ENCODE data around the gene LTB4R.

DNA sequence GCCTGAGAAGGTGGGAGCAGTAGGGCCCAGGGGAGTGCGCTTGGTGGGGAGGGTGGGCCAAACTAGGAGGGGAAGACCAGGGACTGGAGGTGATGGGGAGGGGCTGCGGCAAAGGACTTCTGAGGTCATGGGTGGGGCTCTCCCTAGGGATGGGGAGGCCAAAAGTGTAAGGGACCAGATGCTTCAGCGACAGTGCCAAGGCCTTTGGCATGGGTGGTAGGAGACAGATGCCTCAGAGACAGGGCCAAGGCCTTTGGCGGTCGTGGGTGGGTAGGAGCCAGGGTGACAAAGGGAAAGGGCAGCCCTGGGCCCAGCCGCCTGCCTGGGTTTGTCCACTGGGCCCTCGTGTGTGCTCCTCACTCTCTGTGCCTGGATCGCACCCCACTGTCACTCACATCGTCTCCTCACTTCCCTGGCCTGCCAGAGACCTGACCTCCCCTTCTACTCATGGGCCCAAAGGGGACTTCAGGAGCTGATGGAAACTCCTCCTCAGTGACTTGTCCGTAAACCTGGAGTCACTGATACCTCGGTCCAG, 26.7 kb upstream of the LTB4R start:
- TF ChIP-seq, protein P1, sequence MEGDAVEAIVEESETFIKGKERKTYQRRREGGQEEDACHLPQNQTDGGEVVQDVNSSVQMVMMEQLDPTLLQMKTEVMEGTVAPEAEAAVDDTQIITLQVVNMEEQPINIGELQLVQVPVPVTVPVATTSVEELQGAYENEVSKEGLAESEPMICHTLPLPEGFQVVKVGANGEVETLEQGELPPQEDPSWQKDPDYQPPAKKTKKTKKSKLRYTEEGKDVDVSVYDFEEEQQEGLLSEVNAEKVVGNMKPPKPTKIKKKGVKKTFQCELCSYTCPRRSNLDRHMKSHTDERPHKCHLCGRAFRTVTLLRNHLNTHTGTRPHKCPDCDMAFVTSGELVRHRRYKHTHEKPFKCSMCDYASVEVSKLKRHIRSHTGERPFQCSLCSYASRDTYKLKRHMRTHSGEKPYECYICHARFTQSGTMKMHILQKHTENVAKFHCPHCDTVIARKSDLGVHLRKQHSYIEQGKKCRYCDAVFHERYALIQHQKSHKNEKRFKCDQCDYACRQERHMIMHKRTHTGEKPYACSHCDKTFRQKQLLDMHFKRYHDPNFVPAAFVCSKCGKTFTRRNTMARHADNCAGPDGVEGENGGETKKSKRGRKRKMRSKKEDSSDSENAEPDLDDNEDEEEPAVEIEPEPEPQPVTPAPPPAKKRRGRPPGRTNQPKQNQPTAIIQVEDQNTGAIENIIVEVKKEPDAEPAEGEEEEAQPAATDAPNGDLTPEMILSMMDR (IDR thresholded peaks at IDR 0.05; ENCODE audit: low read depth, low read length, missing input control): no peak
- TF ChIP-seq SP1 (IDR thresholded peaks at IDR 0.05): no peak
- TF ChIP-seq JUND (IDR thresholded peaks at IDR 0.05): no peak
- TF ChIP-seq, protein P2, sequence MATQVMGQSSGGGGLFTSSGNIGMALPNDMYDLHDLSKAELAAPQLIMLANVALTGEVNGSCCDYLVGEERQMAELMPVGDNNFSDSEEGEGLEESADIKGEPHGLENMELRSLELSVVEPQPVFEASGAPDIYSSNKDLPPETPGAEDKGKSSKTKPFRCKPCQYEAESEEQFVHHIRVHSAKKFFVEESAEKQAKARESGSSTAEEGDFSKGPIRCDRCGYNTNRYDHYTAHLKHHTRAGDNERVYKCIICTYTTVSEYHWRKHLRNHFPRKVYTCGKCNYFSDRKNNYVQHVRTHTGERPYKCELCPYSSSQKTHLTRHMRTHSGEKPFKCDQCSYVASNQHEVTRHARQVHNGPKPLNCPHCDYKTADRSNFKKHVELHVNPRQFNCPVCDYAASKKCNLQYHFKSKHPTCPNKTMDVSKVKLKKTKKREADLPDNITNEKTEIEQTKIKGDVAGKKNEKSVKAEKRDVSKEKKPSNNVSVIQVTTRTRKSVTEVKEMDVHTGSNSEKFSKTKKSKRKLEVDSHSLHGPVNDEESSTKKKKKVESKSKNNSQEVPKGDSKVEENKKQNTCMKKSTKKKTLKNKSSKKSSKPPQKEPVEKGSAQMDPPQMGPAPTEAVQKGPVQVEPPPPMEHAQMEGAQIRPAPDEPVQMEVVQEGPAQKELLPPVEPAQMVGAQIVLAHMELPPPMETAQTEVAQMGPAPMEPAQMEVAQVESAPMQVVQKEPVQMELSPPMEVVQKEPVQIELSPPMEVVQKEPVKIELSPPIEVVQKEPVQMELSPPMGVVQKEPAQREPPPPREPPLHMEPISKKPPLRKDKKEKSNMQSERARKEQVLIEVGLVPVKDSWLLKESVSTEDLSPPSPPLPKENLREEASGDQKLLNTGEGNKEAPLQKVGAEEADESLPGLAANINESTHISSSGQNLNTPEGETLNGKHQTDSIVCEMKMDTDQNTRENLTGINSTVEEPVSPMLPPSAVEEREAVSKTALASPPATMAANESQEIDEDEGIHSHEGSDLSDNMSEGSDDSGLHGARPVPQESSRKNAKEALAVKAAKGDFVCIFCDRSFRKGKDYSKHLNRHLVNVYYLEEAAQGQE (IDR thresholded peaks at IDR 0.05): no peak
- TF ChIP-seq RAD21 (IDR thresholded peaks at IDR 0.05): no peak
- TF ChIP-seq YY1 (IDR thresholded peaks at IDR 0.05): no peak
- TF ChIP-seq, protein P3, sequence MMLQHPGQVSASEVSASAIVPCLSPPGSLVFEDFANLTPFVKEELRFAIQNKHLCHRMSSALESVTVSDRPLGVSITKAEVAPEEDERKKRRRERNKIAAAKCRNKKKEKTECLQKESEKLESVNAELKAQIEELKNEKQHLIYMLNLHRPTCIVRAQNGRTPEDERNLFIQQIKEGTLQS (IDR thresholded peaks at IDR 0.05): no peak
- TF ChIP-seq, protein P4, sequence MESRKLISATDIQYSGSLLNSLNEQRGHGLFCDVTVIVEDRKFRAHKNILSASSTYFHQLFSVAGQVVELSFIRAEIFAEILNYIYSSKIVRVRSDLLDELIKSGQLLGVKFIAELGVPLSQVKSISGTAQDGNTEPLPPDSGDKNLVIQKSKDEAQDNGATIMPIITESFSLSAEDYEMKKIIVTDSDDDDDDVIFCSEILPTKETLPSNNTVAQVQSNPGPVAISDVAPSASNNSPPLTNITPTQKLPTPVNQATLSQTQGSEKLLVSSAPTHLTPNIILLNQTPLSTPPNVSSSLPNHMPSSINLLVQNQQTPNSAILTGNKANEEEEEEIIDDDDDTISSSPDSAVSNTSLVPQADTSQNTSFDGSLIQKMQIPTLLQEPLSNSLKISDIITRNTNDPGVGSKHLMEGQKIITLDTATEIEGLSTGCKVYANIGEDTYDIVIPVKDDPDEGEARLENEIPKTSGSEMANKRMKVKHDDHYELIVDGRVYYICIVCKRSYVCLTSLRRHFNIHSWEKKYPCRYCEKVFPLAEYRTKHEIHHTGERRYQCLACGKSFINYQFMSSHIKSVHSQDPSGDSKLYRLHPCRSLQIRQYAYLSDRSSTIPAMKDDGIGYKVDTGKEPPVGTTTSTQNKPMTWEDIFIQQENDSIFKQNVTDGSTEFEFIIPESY (IDR thresholded peaks at IDR 0.05): no peak
- TF ChIP-seq GABPA (IDR thresholded peaks at IDR 0.05 in 1 of 2, conservative IDR thresholded peaks at IDR 0.05 in 1 of 2): no peak
- no peak for TF ChIP-seq HNF4A (conservative IDR thresholded peaks at IDR 0.05)
- no peak for TF ChIP-seq TAF1 (conservative IDR thresholded peaks at IDR 0.05)
